Adrenal gland (tissue), 12 donors: Measurements from ENCODE around the gene MTRF1L. TPM values are rescaled to one million over a fixed set of nuclear protein-coding genes. Genes with fewer than 3 reads are reported as not detected.
A peak's percentile ranks its signal among the peaks of the same experiment; 100 is the strongest.

Experiments used
- DNase-seq, 7 donors: peaks; one replicate each; pipeline ENCODE4 v3.0.0-alpha.2; 2019 to 2020
- H3K27ac ChIP-seq, 5 donors: fragments of 200-600 bp; sonication (generic) in 4 of 5; 1 replicate in 3 of 5; 2 replicates in 2 of 5; pipeline versions ENCODE4 v1.5.1 to v1.8.0; 2016 to 2020; ENCODE audit warnings: mild to moderate bottlenecking in 1 of 5
- H3K27me3 ChIP-seq: fragments of 200-600 bp; 2 replicates; pipeline ENCODE4 v1.8.0; 2021
- H3K36me3 ChIP-seq, 2 donors: fragments of 200-600 bp; replicated peaks in 1 of 2; 1 replicate in 1 of 2; 2 replicates in 1 of 2; pipeline versions ENCODE4 v1.5.1 to v1.8.0; 2018 to 2022
- H3K4me1 ChIP-seq, 2 donors: fragments of 200-600 bp; replicated peaks in 1 of 2; 1 replicate in 1 of 2; 2 replicates in 1 of 2; pipeline versions ENCODE4 v1.5.1 to v1.8.0; 2018 to 2021
- H3K4me3 ChIP-seq, 4 donors: fragments of 200-600 bp; sonication (generic) in 3 of 4; one replicate each; pipeline ENCODE4 v1.5.1; 2016 to 2018
- H3K9me3 ChIP-seq, 3 donors: fragments of 200-600 bp; sonication (generic) in 1 of 3; replicated peaks in 1 of 3; 1 replicate in 2 of 3; 2 replicates in 1 of 3; pipeline versions ENCODE4 v1.5.1 to v1.8.0; 2016 to 2021
- POLR2A ChIP-seq, 2 donors: fragments of 450-650 bp; IDR thresholded peaks; one replicate each; pipeline ENCODE4 v1.6.1; 2017; ENCODE audit warnings: antibody characterized with exemption in 2 of 2, mild to moderate bottlenecking in 2 of 2, moderate library complexity in 1 of 2
- WGBS, 4 donors: extraction: QIAGEN DNeasy Blood & Tissue Kit in 2 of 4; methylation state at CpG; one replicate each; pipeline versions ENCODE4 v1.1.5 to v1.1.7; 2013 to 2017; 5-methylcytosine and 5-hydroxymethylcytosine counted together
- intact Hi-C, 2 donors: fragments of 100-400 bp; cut with DNase I; formaldehyde crosslinking; loops; one replicate each; pipeline versions ENCODE4 v1.14.1 to v1.15.0; 2022 to 2023
- polyA plus RNA-seq, 3 donors: library from polyadenylated mRNA; stranded (reverse); fragments of 200-250 nt in 2 of 3; fragments of 350-450 nt in 1 of 3; fragmentation: Illumina TruSeq in 1 of 3; extraction: RNeasy Lipid Tissue Mini Kit (QIAGEN cat#74804) in 1 of 3; gene quantifications; one replicate each; pipeline ENCODE4 v1.2.3, GENCODE V29; 2013 to 2014
- total RNA-seq, 9 donors: library from RNA; depleted of rRNA in 4 of 9; stranded (reverse); fragments of >200 nt in 4 of 9; fragments of 120-200 nt in 1 of 9; fragmentation: NEBNext Ultra II Directional in 1 of 9; extraction: Animal tissue kit (Norgen Biotek cat#: 25700) in 1 of 9; gene quantifications; one replicate each; pipeline versions ENCODE4 v1.1.0 to v1.2.4, GENCODE V29; 2013 to 2023
- TF ChIP-seq, protein P1 (sequence below), 6 experiments: fragments of 450-650 bp in 4 of 6; fragments of 200-600 bp in 2 of 6; sonication (generic) in 1 of 6; IDR thresholded peaks; 1 replicate in 5 of 6; 2 replicates in 1 of 6; pipeline versions ENCODE4 v1.5.1 to v1.8.0; 2016 to 2021; ENCODE audit warnings: antibody characterized with exemption in 6 of 6, mild to moderate bottlenecking in 2 of 6, moderate library complexity in 1 of 6
- donor health status: healthy with polysubstance abuse.
- donor health status: Bipolar disorder and iron deficiency.
- donor health status: DM: yes; HTN: yes; CAD: no.
- donor health status: DM: no; HTN: no; CAD: no.
- donor health status: DM: no; HTN: no; CAD: no.
- donor health status: DM: yes; HTN: yes; CAD: no.

The MTRF1L gene
- total and polyA plus RNA-seq, 12 donors: 9.0 to 33.7 (median 18.0) TPM

GRCh38 chr6:153015094-153015640, 12.7 kb upstream of the MTRF1L start:
- intact Hi-C loops: no loop called here

DNA sequence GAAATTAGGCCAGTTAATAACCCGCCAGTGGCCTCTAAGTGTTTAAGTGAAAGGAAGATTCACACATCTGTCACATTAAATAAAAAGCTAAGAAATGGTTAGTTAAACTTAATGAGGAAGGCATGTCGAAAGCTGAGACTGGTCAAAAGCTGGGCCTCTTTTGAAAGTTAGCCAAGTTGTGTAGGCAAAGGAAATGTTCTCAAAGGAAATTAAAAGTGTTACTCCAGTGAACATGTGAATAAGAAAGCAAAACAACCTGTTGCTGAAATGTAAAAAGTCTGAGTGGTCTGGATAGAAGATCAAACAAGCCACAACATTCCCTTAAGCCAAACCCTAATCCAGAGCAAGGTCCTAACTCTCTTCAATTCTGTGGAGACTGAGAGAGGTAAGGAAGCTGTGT, 10.9 kb upstream of the MTRF1L start:
- no peaks in the 10 kb centered on the region for H3K4me1 ChIP-seq
- no peak for DNase-seq
- H3K27ac ChIP-seq: no peak overlapping the region
- no peak for TF ChIP-seq POLR2A (IDR thresholded peaks at IDR 0.05)
- TF ChIP-seq, protein P1, sequence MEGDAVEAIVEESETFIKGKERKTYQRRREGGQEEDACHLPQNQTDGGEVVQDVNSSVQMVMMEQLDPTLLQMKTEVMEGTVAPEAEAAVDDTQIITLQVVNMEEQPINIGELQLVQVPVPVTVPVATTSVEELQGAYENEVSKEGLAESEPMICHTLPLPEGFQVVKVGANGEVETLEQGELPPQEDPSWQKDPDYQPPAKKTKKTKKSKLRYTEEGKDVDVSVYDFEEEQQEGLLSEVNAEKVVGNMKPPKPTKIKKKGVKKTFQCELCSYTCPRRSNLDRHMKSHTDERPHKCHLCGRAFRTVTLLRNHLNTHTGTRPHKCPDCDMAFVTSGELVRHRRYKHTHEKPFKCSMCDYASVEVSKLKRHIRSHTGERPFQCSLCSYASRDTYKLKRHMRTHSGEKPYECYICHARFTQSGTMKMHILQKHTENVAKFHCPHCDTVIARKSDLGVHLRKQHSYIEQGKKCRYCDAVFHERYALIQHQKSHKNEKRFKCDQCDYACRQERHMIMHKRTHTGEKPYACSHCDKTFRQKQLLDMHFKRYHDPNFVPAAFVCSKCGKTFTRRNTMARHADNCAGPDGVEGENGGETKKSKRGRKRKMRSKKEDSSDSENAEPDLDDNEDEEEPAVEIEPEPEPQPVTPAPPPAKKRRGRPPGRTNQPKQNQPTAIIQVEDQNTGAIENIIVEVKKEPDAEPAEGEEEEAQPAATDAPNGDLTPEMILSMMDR (IDR thresholded peaks at IDR 0.05): no peak
- H3K36me3 ChIP-seq: peaks cover 0 to 5% of the 10 kb centered on the region in 2 donors
- intact Hi-C loops: no loop called here
- no peaks in the 10 kb centered on the region for H3K27me3 ChIP-seq
- no peak overlapping the region for H3K4me3 ChIP-seq
- 79 to 81% (median 79%) methylated on average over 2 of the region's 2 CpGs for WGBS, 4 donors
- H3K9me3 ChIP-seq: no peaks in the 10 kb centered on the region

More at GRCh38 chr6:153015094-153015640, 12.7 kb upstream of the MTRF1L start:
- no peaks in the 10 kb centered on the region for H3K36me3 ChIP-seq
- no peaks in the 10 kb centered on the region for H3K27me3 ChIP-seq
- no peak for DNase-seq
- TF ChIP-seq POLR2A (IDR thresholded peaks at IDR 0.05): no peak
- H3K9me3 ChIP-seq: no peaks in the 10 kb centered on the region
- H3K4me3 ChIP-seq: no peak overlapping the region
- no peaks in the 10 kb centered on the region for H3K4me1 ChIP-seq
- WGBS, 4 donors: 63 to 68% (median 65%) methylated on average over 4 of the region's 4 CpGs
- H3K27ac ChIP-seq: no peak overlapping the region

DNA sequence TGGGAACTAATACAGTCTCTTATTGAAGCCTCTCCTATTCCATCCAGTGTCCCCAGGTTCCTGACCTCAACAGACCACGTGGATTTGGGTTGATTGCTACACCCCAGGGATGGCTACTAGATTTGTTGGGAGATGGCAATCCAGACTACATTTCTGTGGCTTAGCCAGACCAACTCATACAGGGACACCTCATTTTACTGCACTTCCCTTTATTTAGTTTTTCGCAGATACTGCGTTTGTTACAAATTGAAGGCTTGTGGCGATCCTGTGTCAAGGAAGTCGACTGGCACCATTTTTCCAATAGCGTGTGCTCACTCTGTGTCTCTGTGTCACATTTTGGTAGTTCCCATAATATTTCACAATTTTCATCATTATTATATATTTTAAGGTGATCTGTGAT, 10.3 kb upstream of the MTRF1L start:
- intact Hi-C loops: no loop called here
- WGBS, 4 donors: 88 to 96% (median 91%) methylated on average over 6 of the region's 6 CpGs

DNA sequence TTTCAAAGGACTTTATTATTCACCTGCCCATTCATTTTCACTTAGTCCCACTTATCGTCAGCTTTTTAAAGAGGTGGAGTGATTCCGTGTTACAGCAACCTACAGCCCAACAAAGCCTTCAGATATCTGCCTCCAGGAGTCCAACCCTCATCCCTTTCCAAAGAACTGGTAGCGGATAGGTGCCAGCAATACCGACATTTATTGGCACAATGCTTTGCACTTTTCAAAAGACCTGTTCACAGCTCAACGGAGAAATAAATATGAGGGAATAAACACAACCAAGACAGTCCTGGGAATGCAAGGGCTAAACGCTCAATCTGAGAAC, 819 bp upstream of the MTRF1L start:
- Histone ChIP-seq H3K27me3 (no peaks in the 10 kb centered on the region), H3K36me3 (peaks cover 0 to 1% of the 10 kb centered on the region in 2 donors), H3K4me1 (peaks cover 14 to 43% of the 10 kb centered on the region in 2 donors), H3K9me3 (no peaks in the 10 kb centered on the region), H3K4me3 (peak overlapping the region; percentile 44 to 73 (median 64)), H3K27ac (peak overlapping the region in 4 of 5 donors; percentile 77 to 92 (median 83))
- 1 to 8% (median 2%) methylated on average over 6 of the region's 6 CpGs for WGBS, 4 donors
- TF ChIP-seq, protein P1 (IDR thresholded peaks at IDR 0.05): no peak
- TF ChIP-seq POLR2A (IDR thresholded peaks at IDR 0.05): no peak
- intact Hi-C loops: no loop called here
- peak in 1 of 7 donors; percentile 15 for DNase-seq

More for the DNA sequence above, 10.3 kb upstream of the MTRF1L start:
- Histone ChIP-seq H3K4me1 (no peaks in the 10 kb centered on the region), H3K4me3 (no peak overlapping the region), H3K27ac (no peak overlapping the region), H3K36me3 (peaks cover 0 to 5% of the 10 kb centered on the region in 2 donors), H3K9me3 (no peaks in the 10 kb centered on the region), H3K27me3 (no peaks in the 10 kb centered on the region)
- TF ChIP-seq POLR2A (IDR thresholded peaks at IDR 0.05): no peak
- TF ChIP-seq, protein P1 (IDR thresholded peaks at IDR 0.05): no peak
- DNase-seq: no peak
